Tibial nerve (tissue), 4 donors: Measurements from ENCODE around the gene SLC24A3. TPM values are rescaled to one million over a fixed set of nuclear protein-coding genes. Genes with fewer than 3 reads are reported as not detected.

Experiments
- DNase-seq, 2 donors: peaks; one replicate each; pipeline ENCODE4 v3.0.0-alpha.2; 2019; ENCODE audit warnings: low spot score in 2 of 2
- H3K27ac ChIP-seq, 4 donors: fragments of 200-600 bp; sonication (generic) in 3 of 4; one replicate each; pipeline ENCODE4 v1.5.1; 2017 to 2019; ENCODE audit warnings: mild to moderate bottlenecking in 1 of 4
- H3K27me3 ChIP-seq, 2 donors: fragments of 200-600 bp; sonication (generic) in 1 of 2; one replicate each; pipeline versions ENCODE4 v1.5.1 to v1.6.0; 2017 to 2019
- H3K36me3 ChIP-seq, 3 donors: fragments of 200-600 bp; sonication (generic); one replicate each; pipeline ENCODE4 v1.5.1; 2018 to 2019
- H3K4me1 ChIP-seq, 4 donors: fragments of 200-600 bp; sonication (generic) in 3 of 4; one replicate each; pipeline ENCODE4 v1.5.1; 2017 to 2019
- H3K4me3 ChIP-seq, 4 donors: fragments of 200-600 bp; sonication (generic) in 3 of 4; one replicate each; pipeline ENCODE4 v1.5.1; 2017 to 2019; ENCODE audit warnings: mild to moderate bottlenecking in 1 of 4, moderate library complexity in 1 of 4
- H3K9me3 ChIP-seq, 4 donors: fragments of 200-600 bp; sonication (generic) in 3 of 4; one replicate each; pipeline ENCODE4 v1.5.1; 2017 to 2019
- CTCF ChIP-seq, 5 experiments: fragments of 200-600 bp in 3 of 5; fragments of 450-650 bp in 2 of 5; sonication (generic) in 3 of 5; IDR thresholded peaks; one replicate each; pipeline ENCODE4 v1.5.1; 2016 to 2019; ENCODE audit warnings: antibody characterized with exemption in 5 of 5, mild to moderate bottlenecking in 3 of 5, moderate library complexity in 2 of 5
- EP300 ChIP-seq, 2 donors: sonication (generic); formaldehyde crosslinking; IDR thresholded peaks; one replicate each; pipeline ENCODE4 v1.6.1; 2017; ENCODE audit warnings: antibody characterized with exemption in 2 of 2, mild to moderate bottlenecking in 1 of 2
- POLR2A ChIP-seq, 2 donors: fragments of 450-650 bp; IDR thresholded peaks; one replicate each; pipeline ENCODE4 v1.6.1; 2017; ENCODE audit warnings: antibody characterized with exemption in 2 of 2, mild to moderate bottlenecking in 2 of 2, moderate library complexity in 2 of 2
- WGBS, 2 donors: methylation state at CpG; one replicate each; pipeline ENCODE4 v1.1.5; 2018; 5-methylcytosine and 5-hydroxymethylcytosine counted together
- total RNA-seq, 4 donors: library from RNA; depleted of rRNA; stranded (reverse); fragments of >200 nt; gene quantifications; one replicate each; pipeline ENCODE4 v1.1.0, GENCODE V29; 2016

SLC24A3 gene
- total RNA-seq, 4 donors from 2014 or later: 1.3 to 4.0 (median 2.7) TPM

GRCh38 chr20:19540392-19540791 is 327.9 kb downstream of the SLC24A3 start:
- WGBS, 2 donors: 30 to 35% methylated on average over 7 of the region's 7 CpGs
- Histone ChIP-seq H3K27ac (no peak overlapping the region), H3K4me3 (no peak overlapping the region), H3K9me3 (peaks cover 0 to 9% (median 0%) of the 10 kb centered on the region in 4 donors), H3K4me1 (peaks cover 0 to 9% (median 0%) of the 10 kb centered on the region in 4 donors), H3K27me3 (no peaks in the 10 kb centered on the region), H3K36me3 (no peaks in the 10 kb centered on the region)
- DNase-seq: peak in 1 of 2 donors; percentile 15
- TF ChIP-seq CTCF (IDR thresholded peaks at IDR 0.05) (no peak), EP300 (IDR thresholded peaks at IDR 0.05) (peak in 1 of 2 donors; percentile 35)

- no peak overlapping the region for H3K4me3 ChIP-seq
- no peaks in the 10 kb centered on the region for H3K36me3 ChIP-seq
- no peak overlapping the region for H3K27ac ChIP-seq
- TF ChIP-seq CTCF (IDR thresholded peaks at IDR 0.05): no peak
- H3K4me1 ChIP-seq: peaks cover 0 to 9% (median 0%) of the 10 kb centered on the region in 4 donors
- DNase-seq: no peak
- no peaks in the 10 kb centered on the region for H3K27me3 ChIP-seq
- WGBS, 2 donors: 74 to 76% methylated on average over 6 of the region's 6 CpGs
- no peaks in the 10 kb centered on the region for H3K9me3 ChIP-seq
Measured at GRCh38 chr20:19543101-19543500, 330.7 kb downstream of the SLC24A3 start.

GRCh38 chr20:19544684-19545083 is 332.2 kb downstream of the SLC24A3 start:
- peaks cover 0 to 9% (median 0%) of the 10 kb centered on the region in 4 donors for H3K4me1 ChIP-seq
- no peaks in the 10 kb centered on the region for H3K9me3 ChIP-seq
- H3K27ac ChIP-seq: no peak overlapping the region
- TF ChIP-seq POLR2A (IDR thresholded peaks at IDR 0.05) (no peak), EP300 (IDR thresholded peaks at IDR 0.05) (no peak), CTCF (IDR thresholded peaks at IDR 0.05) (no peak)
- H3K36me3 ChIP-seq: no peaks in the 10 kb centered on the region
- H3K27me3 ChIP-seq: no peaks in the 10 kb centered on the region
- 78 to 84% methylated on average over 7 of the region's 7 CpGs for WGBS, 2 donors
- DNase-seq: no peak
- H3K4me3 ChIP-seq: no peak overlapping the region

GRCh38 chr20:19546648-19547047 is 334.2 kb downstream of the SLC24A3 start:
- no peak for DNase-seq
- 84 to 91% methylated on average over 2 of the region's 2 CpGs for WGBS, 2 donors

GRCh38 chr20:19547547-19547946 is 335.1 kb downstream of the SLC24A3 start:
- Histone ChIP-seq H3K27me3 (no peaks in the 10 kb centered on the region), H3K4me3 (no peak overlapping the region), H3K4me1 (peaks cover 0 to 10% (median 0%) of the 10 kb centered on the region in 4 donors), H3K9me3 (no peaks in the 10 kb centered on the region), H3K27ac (no peak overlapping the region), H3K36me3 (no peaks in the 10 kb centered on the region)
- TF ChIP-seq CTCF (IDR thresholded peaks at IDR 0.05): no peak
- no peak for TF ChIP-seq EP300 (IDR thresholded peaks at IDR 0.05)
- TF ChIP-seq POLR2A (IDR thresholded peaks at IDR 0.05): no peak
- no peak for DNase-seq
- WGBS, 2 donors: 65 to 70% methylated on average over 4 of the region's 4 CpGs

More at GRCh38 chr20:19546648-19547047, 334.2 kb downstream of the SLC24A3 start:
- Histone ChIP-seq H3K4me3 (no peak overlapping the region), H3K36me3 (no peaks in the 10 kb centered on the region), H3K9me3 (no peaks in the 10 kb centered on the region), H3K27ac (no peak overlapping the region), H3K4me1 (peaks cover 0 to under 1% (median 0%) of the 10 kb centered on the region in 4 donors), H3K27me3 (no peaks in the 10 kb centered on the region)
- no peak for TF ChIP-seq CTCF (IDR thresholded peaks at IDR 0.05)
- TF ChIP-seq EP300 (IDR thresholded peaks at IDR 0.05): no peak
- no peak for TF ChIP-seq POLR2A (IDR thresholded peaks at IDR 0.05)
